HEK293 (cell line): ENCODE measurements around the gene C2CD3.

Source experiments
- CTCF ChIA-PET: fragments of 350-600 bp; formaldehyde crosslinking; extraction: SDS; loops from one replicate; lab custom pipeline; 2021; ENCODE audit warnings: antibody characterized with exemption; lab: Yijun Ruan, JAX
- POLR2A ChIA-PET: fragments of 300-600 bp; formaldehyde crosslinking; extraction: SDS; loops from one replicate; lab custom pipeline; 2020; ENCODE audit warnings: antibody characterized with exemption, inconsistent platforms; lab: Yijun Ruan, JAX
- H3K27ac ChIP-seq: fragments of 200-500 bp; sonication (Bioruptor generic); 2 replicates; pipeline ENCODE4 v1.5.1; 2014; ENCODE audit warnings: low read depth, low read length, control low read depth, inconsistent platforms; ENCODE audit errors: extremely low read depth
- H3K36me3 ChIP-seq, 2 experiments: fragments of 200-500 bp in 1 of 2; sonication (Bioruptor generic) in 1 of 2; 1 replicate in 1 of 2; 2 replicates in 1 of 2; pipeline ENCODE4 v1.5.1; 2014 to 2017; ENCODE audit warnings: inconsistent platforms in 2 of 2, low read length in 2 of 2; ENCODE audit not compliant: control insufficient read depth in 2 of 2, insufficient read depth in 1 of 2
- H3K4me1 ChIP-seq: fragments of 200-500 bp; sonication (Bioruptor generic); 2 replicates; pipeline ENCODE4 v1.5.1; 2014; ENCODE audit warnings: mild to moderate bottlenecking, low read length, inconsistent platforms; ENCODE audit not compliant: control insufficient read depth, insufficient read depth
- H3K4me3 ChIP-seq: 2 replicates; pipeline ENCODE4 v1.5.1; 2011; ENCODE audit warnings: low read depth, mild to moderate bottlenecking, control low read depth, low read length, moderate library complexity
- H3K9me3 ChIP-seq: fragments of 200-500 bp; sonication (Bioruptor generic); 2 replicates; pipeline ENCODE4 v1.5.1; 2014; ENCODE audit warnings: low read depth, low read length, inconsistent platforms; ENCODE audit not compliant: control insufficient read depth, insufficient read depth
- KLF16 ChIP-seq: fragments of 450-650 bp; formaldehyde crosslinking; IDR thresholded peaks from 2 replicates; pipeline ENCODE4 v1.5.1; 2017; ENCODE audit warnings: missing biosample characterization, missing genetic modification characterization
- KLF9 ChIP-seq: fragments of 450-650 bp; formaldehyde crosslinking; IDR thresholded peaks from 2 replicates; pipeline ENCODE4 v1.5.1; 2016; ENCODE audit warnings: missing biosample characterization, missing genetic modification characterization, low read depth
- ZBTB17 ChIP-seq: fragments of 450-650 bp; formaldehyde crosslinking; IDR thresholded peaks from 2 replicates; pipeline ENCODE4 v1.5.1; 2016; ENCODE audit warnings: missing biosample characterization, missing genetic modification characterization
- ZFHX2 ChIP-seq: fragments of 450-650 bp; formaldehyde crosslinking; conservative IDR thresholded peaks from 2 replicates; pipeline ENCODE4 v1.5.1; 2016; ENCODE audit warnings: missing biosample characterization, missing genetic modification characterization
- ZNF121 ChIP-seq: fragments of 450-650 bp; formaldehyde crosslinking; IDR thresholded peaks from 2 replicates; pipeline ENCODE4 v1.5.1; 2016; ENCODE audit warnings: missing biosample characterization, missing genetic modification characterization
- ZNF133 ChIP-seq: fragments of 450-650 bp; formaldehyde crosslinking; IDR thresholded peaks from 2 replicates; pipeline ENCODE4 v1.5.1; 2016; ENCODE audit warnings: missing biosample characterization, missing genetic modification characterization
- ZNF138 ChIP-seq: fragments of 450-650 bp; formaldehyde crosslinking; IDR thresholded peaks from 2 replicates; pipeline ENCODE4 v1.5.1; 2016; ENCODE audit warnings: missing biosample characterization, missing genetic modification characterization, borderline replicate concordance
- ZNF169 ChIP-seq: fragments of 450-650 bp; formaldehyde crosslinking; IDR thresholded peaks from 2 replicates; pipeline ENCODE4 v1.5.1; 2016; ENCODE audit warnings: missing biosample characterization, missing genetic modification characterization
- ZNF18 ChIP-seq: fragments of 450-650 bp; formaldehyde crosslinking; IDR thresholded peaks from 2 replicates; pipeline ENCODE4 v1.5.1; 2016; ENCODE audit warnings: missing biosample characterization, missing genetic modification characterization
- ZNF19 ChIP-seq: fragments of 450-650 bp; formaldehyde crosslinking; IDR thresholded peaks from 2 replicates; pipeline ENCODE4; 2016; ENCODE audit warnings: missing biosample characterization, missing genetic modification characterization, low read depth
- ZNF324 ChIP-seq: fragments of 450-650 bp; formaldehyde crosslinking; IDR thresholded peaks from 2 replicates; pipeline ENCODE4 v1.5.1; 2016; ENCODE audit warnings: missing biosample characterization, missing genetic modification characterization
- ZNF501 ChIP-seq: fragments of 450-650 bp; formaldehyde crosslinking; IDR thresholded peaks from 2 replicates; pipeline ENCODE4 v1.5.1; 2016; ENCODE audit warnings: missing biosample characterization, missing genetic modification characterization
- ZNF555 ChIP-seq: fragments of 450-650 bp; formaldehyde crosslinking; conservative IDR thresholded peaks from 2 replicates; pipeline ENCODE4 v1.5.1; 2017; ENCODE audit warnings: missing biosample characterization, mild to moderate bottlenecking, missing genetic modification characterization, inconsistent platforms
- ZNF571 ChIP-seq: fragments of 450-650 bp; formaldehyde crosslinking; IDR thresholded peaks from 2 replicates; pipeline ENCODE4 v1.5.0; 2017; ENCODE audit warnings: missing biosample characterization, missing genetic modification characterization
- ZNF585B ChIP-seq: fragments of 450-650 bp; formaldehyde crosslinking; IDR thresholded peaks from 2 replicates; pipeline ENCODE4 v1.5.1; 2016; ENCODE audit warnings: missing biosample characterization, missing genetic modification characterization
- ZNF621 ChIP-seq: fragments of 450-650 bp; formaldehyde crosslinking; IDR thresholded peaks from 2 replicates; pipeline ENCODE4 v1.5.1; 2017; ENCODE audit warnings: missing biosample characterization, missing genetic modification characterization
- ZNF677 ChIP-seq: fragments of 450-650 bp; IDR thresholded peaks from 2 replicates; pipeline ENCODE4 v1.5.0; 2018; ENCODE audit warnings: missing biosample characterization, mild to moderate bottlenecking, missing genetic modification characterization, moderate library complexity
- ZNF768 ChIP-seq: fragments of 450-650 bp; formaldehyde crosslinking; IDR thresholded peaks from 2 replicates; pipeline ENCODE4 v1.5.1; 2018; ENCODE audit warnings: missing biosample characterization, mild to moderate bottlenecking, missing genetic modification characterization
- TF ChIP-seq, protein P1 (sequence below): IDR thresholded peaks from 2 replicates; pipeline ENCODE4 v1.6.1; 2011; ENCODE audit warnings: mild to moderate bottlenecking, low read depth, low read length, borderline replicate concordance
- TF ChIP-seq, protein P2 (sequence below): fragments of 450-650 bp; formaldehyde crosslinking; IDR thresholded peaks from 2 replicates; pipeline ENCODE4; 2016; ENCODE audit warnings: missing biosample characterization, missing genetic modification characterization

The C2CD3 gene

DNA sequence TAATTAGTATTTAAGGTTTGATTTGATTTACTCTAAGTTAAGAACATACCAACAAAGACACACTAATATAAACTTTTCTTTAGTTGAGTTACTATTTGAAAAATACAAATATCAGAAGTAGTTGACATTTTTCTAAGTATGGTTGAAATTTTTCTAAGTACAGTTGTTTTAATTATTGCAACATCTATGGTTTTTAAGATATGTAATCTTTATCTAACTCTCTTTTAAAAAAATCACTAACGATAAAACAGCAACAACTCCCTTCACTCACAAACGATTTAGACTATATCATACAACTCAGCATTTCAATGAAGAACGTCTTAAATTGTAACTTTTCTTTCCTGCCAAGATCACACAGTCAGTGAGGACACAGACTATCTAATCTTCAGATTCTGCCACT, 2.0 kb downstream of the C2CD3 start:
- no peaks in the 10 kb centered on the region for H3K9me3 ChIP-seq
- peaks cover 12 to 43% of the 10 kb centered on the region in 2 experiments for H3K36me3 ChIP-seq
- POLR2A ChIA-PET, result no interaction called here
- H3K27ac ChIP-seq, result no peak overlapping the region
- H3K4me1 ChIP-seq, result no peaks in the 10 kb centered on the region
- TF ChIP-seq ZNF169 (tag by site-specific recombination), result no peak
- TF ChIP-seq, protein P1, sequence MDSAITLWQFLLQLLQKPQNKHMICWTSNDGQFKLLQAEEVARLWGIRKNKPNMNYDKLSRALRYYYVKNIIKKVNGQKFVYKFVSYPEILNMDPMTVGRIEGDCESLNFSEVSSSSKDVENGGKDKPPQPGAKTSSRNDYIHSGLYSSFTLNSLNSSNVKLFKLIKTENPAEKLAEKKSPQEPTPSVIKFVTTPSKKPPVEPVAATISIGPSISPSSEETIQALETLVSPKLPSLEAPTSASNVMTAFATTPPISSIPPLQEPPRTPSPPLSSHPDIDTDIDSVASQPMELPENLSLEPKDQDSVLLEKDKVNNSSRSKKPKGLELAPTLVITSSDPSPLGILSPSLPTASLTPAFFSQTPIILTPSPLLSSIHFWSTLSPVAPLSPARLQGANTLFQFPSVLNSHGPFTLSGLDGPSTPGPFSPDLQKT, result no peak
- TF ChIP-seq ZBTB17 (tag by site-specific recombination), result no peak
- TF ChIP-seq KLF9 (tag by site-specific recombination), result no peak
- TF ChIP-seq ZNF621, result no peak
- CTCF ChIA-PET, result no interaction called here
- H3K4me3 ChIP-seq, result no peak overlapping the region

DNA sequence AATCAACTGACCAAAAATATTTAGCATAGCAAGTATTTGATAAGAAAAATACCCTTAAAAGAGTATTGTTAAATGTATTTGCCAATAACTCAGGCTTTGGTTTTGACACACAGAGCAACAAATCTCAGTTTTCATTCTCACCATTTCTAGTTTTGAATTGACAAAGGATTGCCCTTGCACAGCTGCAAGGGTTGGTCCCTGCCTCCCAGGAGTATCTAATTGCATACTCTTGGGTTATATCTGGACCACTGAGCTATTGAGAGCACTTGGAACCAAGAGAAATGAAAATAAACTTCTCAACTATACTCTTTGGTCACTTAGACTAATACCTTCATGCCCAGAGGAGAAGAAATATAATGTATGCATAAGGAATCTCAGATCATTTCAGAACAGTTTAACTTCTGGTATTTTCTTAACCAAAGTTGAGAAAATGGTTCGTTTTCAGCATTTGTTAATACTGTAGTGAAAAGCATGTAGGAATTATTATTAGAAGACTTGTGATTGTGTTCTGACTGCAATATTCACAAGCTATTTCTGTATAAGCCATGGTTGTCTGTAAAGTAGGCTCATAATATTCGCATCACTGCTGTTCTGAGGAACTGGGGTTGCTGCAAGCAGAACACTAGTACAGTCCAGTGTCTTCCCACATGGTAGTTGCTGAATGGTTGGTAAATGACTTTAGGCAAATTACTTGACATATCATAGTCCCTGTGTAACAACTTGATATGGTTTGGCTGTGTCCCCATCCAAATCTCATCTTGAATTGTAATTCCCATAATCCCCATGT, 7.9 kb downstream of the C2CD3 start:
- POLR2A ChIA-PET, result interaction anchor here (1.2 kb wide), 1 partner anchor 8 kb away, joined by 11 read pairs; the partner anchor contains the start of genes C2CD3 and PPME1
- Histone ChIP-seq H3K27ac (no peak overlapping the region), H3K9me3 (no peaks in the 10 kb centered on the region), H3K4me3 (no peak overlapping the region), H3K36me3 (peaks cover 12 to 66% of the 10 kb centered on the region in 2 experiments), H3K4me1 (no peaks in the 10 kb centered on the region)
- TF ChIP-seq ZNF571 (tag by site-specific recombination) (no peak), ZNF677 (tag by site-specific recombination) (no peak), ZFHX2 (tag by site-specific recombination) (no peak), ZNF138 (no peak), ZNF768 (tag by site-specific recombination) (no peak), ZNF121 (tag by site-specific recombination) (no peak), ZNF501 (tag by site-specific recombination) (no peak), ZNF19 (tag by site-specific recombination) (no peak), KLF16 (no peak), KLF9 (tag by site-specific recombination) (no peak), ZNF133 (no peak), ZNF555 (tag by site-specific recombination) (no peak), ZNF18 (tag by site-specific recombination) (no peak), ZNF585B (tag by site-specific recombination) (no peak), ZNF324 (tag by site-specific recombination) (no peak)
- TF ChIP-seq, protein P2, sequence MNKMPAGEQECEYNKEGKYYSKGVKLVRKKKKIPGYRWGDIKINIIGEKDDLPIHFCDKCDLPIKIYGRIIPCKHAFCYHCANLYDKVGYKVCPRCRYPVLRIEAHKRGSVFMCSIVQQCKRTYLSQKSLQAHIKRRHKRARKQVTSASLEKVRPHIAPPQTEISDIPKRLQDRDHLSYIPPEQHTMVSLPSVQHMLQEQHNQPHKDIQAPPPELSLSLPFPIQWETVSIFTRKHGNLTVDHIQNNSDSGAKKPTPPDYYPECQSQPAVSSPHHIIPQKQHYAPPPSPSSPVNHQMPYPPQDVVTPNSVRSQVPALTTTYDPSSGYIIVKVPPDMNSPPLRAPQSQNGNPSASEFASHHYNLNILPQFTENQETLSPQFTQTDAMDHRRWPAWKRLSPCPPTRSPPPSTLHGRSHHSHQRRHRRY (tag by site-specific recombination), result no peak
- CTCF ChIA-PET, result no interaction called here
